GM12892 (cell line): ENCODE measurements around the gene ACADSB.

ENCODE experiments used
- DNase-seq: peaks from one replicate; pipeline ENCODE4 v3.0.0; 2011; ENCODE audit not compliant: insufficient read length
- FAIRE-seq: peaks from 2 replicates; lab custom pipeline; 2011; peaks lifted over from hg19 to GRCh38; lab: Jason Lieb, UNC
- POLR2A ChIP-seq: IDR thresholded peaks from 2 replicates; pipeline ENCODE4 v1.6.1; 2011; ENCODE audit warnings: low read depth, low read length, control low read depth
- POLR2AphosphoS5 ChIP-seq: IDR thresholded peaks from 2 replicates; pipeline ENCODE4 v1.6.1; 2011; ENCODE audit warnings: low read depth, low read length, control low read depth
- TAF1 ChIP-seq: IDR thresholded peaks from 2 replicates; pipeline ENCODE4 v1.6.1; 2011; ENCODE audit warnings: low read depth, mild to moderate bottlenecking, control low read depth, low read length, borderline replicate concordance

Gene ACADSB

DNA sequence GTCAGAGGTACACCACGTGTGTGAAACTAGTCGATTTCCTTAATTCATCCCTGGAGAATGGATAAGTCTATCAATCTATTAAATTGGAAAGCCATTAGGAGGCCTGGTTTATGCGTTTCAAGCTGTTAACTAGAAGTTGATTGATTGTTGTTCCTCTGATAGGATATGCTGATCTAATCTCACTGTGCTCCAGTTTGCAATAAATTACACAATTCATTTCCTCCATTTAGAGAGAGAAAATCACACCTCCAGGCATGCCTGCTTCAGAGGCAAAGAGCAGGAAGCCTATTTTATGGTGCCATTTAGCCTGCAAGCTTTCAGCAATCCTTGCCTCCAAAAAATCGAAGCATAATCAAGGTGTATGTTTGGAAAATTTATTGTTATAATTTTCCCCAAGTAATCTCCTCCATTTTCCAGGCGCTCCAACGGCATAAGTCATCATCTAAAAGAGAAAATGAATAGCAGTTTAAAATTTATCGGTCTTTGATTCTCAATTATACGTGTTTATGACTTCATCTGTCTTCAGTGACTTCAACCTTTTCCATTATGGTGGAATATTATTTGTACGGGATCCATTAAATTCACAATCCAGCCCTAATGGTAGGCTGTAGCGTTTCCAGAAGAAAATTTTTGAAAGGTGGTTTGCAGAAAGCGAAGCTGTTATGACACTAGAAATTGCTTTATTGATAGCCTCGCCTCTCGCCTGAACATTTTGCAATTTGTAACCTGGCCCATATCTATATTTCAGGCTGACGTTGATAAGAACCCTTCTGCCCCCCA lies 84.0 kb downstream of the ACADSB start:
- no peak for DNase-seq
- no peak for FAIRE-seq
- TF ChIP-seq POLR2AphosphoS5 (no peak), TAF1 (no peak), POLR2A (no peak)

DNA sequence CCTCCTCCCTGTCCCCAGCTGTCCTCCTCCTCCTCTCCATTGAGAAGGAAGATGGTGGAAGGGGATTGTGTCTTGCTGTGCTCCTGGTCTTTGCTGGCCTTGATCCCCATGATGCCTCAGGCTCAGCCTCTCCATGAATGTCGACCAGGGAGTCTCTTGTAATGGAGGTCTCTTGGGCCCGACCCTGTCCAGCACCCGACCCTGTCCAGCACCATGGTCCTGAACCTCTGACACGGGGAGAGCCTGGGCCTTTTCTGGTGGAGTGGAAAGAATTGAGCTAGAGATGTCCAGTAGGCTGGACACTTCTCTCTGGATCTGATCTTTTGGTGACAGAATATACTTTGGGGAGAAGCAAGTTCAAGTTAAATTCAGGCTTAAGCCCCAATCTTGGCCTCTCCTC lies 84.7 kb downstream of the ACADSB start:
- TF ChIP-seq POLR2AphosphoS5 (no peak), TAF1 (no peak), POLR2A (no peak)
- DNase-seq (no peak), FAIRE-seq (no peak)

DNA sequence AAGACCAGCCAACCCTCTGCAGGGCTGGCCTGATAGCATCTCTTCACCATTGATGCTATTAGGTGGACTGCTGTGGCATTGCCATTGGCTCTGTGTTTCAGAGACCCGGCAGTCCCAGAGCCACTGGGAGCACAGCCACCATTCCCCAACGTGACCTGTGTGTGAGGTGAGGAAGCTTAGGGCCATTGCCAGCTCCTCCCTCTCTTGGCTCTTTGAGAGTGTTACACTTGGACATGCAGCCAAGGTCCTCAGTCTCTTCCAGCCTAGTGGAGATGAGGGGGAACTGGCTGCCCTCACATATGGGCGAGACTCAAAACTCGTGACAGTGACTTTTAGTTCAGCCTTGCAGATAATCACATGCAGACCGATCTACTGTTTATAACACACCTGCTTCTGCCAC lies 87.6 kb downstream of the ACADSB start:
- FAIRE-seq, result no peak
- DNase-seq, result no peak

DNA sequence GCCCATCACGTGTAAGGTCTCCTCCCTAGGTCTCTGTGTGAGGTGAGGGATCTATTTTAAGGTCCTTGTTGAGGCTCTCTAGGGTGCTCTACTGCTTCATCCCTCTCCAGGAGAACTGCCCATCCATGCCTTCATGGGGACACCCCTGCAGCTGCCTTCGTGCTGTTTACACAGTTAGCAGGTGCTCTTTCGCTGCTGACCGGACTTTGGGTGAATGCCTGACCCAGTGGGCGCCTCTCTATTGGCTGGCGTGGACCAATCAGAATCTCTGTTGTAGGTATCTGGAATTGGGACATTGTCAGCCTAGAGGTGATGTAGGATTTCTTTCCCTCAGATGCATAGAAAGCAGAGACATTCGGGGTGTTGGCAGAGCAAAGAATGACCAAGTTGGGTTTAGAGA lies 88.2 kb downstream of the ACADSB start:
- TF ChIP-seq POLR2A (no peak), POLR2AphosphoS5 (no peak), TAF1 (no peak)

More for the DNA sequence above, 87.6 kb downstream of the ACADSB start:
- TF ChIP-seq POLR2AphosphoS5 (no peak), POLR2A (no peak), TAF1 (no peak)

DNA sequence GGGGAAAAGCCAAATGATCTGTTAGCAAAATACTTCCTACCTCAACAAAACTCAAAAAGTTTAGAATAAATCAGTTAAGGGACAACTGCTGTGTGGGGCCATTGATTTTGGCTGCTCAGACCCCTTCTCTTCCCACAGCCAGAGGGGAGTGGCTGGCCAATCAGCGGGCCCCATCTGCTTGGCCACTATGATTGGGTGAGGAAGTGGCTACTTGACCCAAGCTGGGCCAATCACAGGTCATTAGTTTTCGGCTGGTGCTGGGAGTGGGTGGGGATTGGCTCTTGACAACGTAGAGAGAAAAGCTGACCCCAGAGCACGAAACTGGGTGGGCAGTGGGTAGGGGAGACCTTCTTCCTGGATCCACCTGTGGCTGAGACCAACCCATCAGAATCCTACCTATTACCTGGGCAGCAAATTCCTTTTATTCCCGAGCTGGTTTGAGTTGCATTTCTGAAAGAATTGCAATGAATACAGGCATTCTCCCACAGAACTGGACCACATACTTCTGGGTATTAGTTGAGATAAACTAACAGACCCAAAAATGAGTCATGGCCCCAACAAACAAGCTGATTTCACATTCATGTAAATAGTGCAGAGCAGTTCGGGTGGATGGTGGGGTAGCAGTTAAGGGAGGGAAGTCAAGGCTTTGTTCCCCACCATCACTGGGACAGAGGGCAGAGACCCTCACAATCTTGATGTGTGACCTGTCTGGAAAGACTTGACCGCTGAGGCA lies 91.4 kb downstream of the ACADSB start:
- no peak for TF ChIP-seq POLR2AphosphoS5
- no peak for TF ChIP-seq POLR2A
- TF ChIP-seq TAF1, result no peak
- no peak for FAIRE-seq
- DNase-seq, result no peak

More for the DNA sequence above, 88.2 kb downstream of the ACADSB start:
- no peak for FAIRE-seq
- DNase-seq, result no peak

DNA sequence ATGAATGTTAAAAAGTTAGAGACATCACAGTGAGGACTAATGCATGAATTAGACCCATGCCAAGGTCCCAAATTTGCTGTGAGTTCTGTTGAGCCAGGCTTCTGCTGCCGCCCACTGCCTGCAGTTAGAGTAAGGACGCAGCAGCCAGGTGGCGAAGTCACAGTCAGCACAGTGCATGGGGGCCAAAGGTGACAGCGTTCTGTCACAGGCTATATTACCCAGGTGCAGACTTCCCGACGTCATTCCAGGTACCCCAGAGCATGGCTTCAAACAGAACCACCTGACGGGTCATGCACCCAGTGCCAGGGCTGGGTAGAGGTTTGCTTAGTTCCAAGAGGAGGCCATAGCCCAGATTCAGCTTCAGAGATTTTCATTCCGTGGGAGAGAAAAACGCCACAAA lies 93.1 kb downstream of the ACADSB start:
- TF ChIP-seq TAF1 (no peak), POLR2AphosphoS5 (no peak)
- FAIRE-seq, result no peak
- DNase-seq, result no peak

DNA sequence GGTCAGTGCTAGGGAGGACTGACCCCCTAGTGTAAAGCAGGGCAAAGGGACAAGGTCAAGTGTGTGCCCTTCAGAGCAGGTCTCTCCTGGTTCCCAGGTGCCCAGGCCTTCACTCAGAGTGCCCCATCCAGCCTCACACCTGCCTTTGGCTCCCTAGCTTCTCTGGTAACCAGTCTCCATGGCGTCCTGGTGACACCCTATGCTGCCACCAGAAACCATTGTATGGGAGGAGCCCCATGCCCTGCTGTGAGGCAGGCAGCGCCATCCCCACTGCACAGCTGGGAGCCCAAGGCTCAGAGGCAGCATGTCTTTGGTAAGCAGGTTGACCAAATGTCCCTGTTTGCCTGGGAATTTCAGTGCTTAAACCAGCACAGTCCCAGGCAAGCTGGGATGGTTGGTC lies 93.9 kb downstream of the ACADSB start:
- DNase-seq (no peak), FAIRE-seq (no peak)
- TF ChIP-seq TAF1, result no peak
- TF ChIP-seq POLR2AphosphoS5, result no peak
- no peak for TF ChIP-seq POLR2A

DNA sequence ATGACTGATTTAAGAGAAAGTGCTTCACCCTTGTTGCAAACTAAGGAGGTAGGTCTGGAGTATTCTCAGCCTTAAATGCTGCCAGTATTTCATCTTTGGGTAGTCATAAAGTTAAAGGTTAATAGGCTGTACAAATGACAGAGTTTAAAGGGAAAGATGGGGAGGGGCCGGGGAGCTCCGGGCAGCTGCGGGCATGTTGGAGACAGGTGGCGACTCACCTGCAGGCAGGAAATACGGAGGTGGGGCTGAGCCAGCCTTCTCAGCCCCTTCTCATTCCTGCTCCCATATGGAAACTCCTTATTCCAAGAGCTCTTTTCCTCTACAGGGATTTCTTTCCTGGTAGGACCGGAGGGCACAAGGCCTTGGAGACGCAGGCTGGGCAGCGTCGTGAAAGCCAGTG lies 95.1 kb downstream of the ACADSB start:
- FAIRE-seq, result no peak

More for the DNA sequence above, 95.1 kb downstream of the ACADSB start:
- DNase-seq, result no peak
- TF ChIP-seq POLR2A (no peak), TAF1 (no peak), POLR2AphosphoS5 (no peak)
